ENCODE measurements around the gene INPP4B. TPM values are rescaled to one million over a fixed set of nuclear protein-coding genes. Genes with fewer than 3 reads are reported as not detected.

Gene INPP4B
- 3.9 and 4.4 TPM in 2 replicates for total RNA-seq

GRCh38 chr4:142846108-142846728 is at the start of gene INPP4B:
INPP4B (minus strand) TSS chr4:142846301.

